NCI-H1694 treated with DMSO at 0.1 percent for 48 hours (cell line): ENCODE data around the gene ASF1B.

ENCODE experiments used
- DNase-seq: peaks from one replicate; lab custom pipeline; 2025; lab: John Stamatoyannopoulos, UW

ASF1B gene

DNA sequence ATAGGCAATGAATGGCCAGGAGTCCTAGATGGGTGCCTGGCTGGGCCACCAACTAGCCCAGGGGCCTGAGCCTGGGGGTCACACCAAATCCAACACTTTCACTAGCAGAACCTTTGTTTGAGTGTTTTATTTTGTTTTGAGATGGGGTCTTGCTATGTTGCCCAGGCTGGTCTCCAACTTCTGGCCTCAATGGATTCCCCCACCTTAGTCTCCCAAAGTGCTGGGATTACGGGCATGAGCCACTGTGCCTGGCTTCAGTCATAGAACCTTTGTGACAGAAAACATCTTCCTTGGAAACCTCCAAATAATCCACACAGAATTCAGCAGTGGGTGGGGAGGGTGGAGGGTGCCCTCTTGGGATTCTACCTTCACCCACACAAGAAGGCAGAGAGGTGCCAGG lies 24.9 kb downstream of the ASF1B start:
- no peak for DNase-seq

DNA sequence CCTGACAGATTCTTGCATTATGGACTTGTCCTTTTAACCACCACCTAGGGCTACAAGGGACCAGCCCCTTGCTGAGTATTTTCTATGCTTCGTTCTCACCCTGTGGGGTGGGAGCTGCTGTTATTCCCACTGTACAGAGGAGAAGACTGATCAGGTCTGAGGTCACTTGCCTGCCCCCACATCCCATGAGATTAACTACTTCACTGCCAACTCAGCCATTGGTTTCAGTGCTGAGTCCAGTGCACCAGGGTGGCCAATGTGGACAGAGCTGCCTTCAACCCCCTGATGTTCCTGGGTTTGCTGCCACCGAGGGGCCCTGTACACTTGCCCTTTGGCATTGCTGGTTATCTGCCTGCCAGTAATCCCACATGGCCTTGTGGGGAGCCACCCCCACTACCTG lies 25.7 kb downstream of the ASF1B start:
- no peak for DNase-seq

DNA sequence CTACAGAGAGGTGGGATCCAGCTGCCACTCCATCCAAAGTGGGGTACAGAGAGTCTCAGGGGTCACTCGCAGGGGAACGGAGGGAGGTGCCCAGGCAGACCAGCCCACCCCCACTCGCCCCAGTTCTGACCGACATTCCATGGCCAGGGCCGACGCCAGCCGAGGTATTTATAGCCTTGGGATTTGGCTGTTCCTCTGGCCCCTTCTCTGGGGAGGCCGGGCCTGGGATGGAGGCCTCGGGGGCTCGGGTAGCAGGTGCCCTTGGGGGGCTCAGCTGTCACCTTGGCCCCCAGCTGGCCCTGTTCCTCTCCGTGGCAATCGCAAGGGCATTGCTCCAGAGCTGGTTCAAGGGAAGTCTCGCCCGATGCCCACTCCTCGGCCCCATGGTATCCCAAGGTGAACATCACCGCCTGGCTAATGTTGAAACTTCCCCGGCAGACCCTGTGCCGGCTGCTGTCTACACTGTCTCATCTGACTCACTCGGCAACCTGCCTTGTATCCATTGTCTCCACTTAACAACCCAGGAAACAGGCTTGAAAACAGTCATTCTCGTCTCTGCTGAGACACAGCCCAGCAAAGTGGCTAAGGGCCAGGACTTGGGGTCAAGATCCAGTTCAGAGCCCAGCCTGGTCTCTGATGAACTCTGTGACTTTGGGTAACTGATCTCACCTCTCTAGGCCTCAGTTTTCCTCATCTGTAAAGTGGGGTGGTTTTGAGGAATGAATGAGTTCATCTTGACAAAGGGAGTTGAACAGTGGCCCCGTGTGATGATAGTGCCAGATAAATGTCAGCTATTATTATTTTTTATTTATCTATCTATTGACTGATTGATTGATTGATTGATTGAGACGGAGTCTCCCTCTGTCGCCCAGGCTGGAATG lies 28.6 kb downstream of the ASF1B start:
- no peak for DNase-seq

DNA sequence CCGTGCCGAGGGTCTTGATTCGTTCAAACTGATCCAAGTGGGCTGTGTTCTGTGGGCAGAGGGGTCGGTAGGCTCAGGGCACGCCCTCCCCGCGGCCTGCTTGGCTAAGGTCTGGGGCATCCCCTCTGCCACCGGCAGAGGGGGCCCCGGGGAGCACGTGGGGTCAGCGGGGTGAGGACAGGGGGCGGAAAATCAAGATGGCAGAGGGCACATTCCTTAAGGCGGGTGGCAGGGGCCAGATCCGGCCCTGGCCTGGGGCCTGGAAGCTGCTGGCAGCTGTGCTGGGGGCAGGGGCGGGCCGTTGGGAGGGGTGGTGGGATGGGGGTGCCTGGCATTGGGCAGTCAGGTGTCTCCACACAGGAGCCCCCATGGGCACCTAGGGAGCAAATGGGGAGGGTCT lies 29.5 kb downstream of the ASF1B start:
- no peak for DNase-seq

DNA sequence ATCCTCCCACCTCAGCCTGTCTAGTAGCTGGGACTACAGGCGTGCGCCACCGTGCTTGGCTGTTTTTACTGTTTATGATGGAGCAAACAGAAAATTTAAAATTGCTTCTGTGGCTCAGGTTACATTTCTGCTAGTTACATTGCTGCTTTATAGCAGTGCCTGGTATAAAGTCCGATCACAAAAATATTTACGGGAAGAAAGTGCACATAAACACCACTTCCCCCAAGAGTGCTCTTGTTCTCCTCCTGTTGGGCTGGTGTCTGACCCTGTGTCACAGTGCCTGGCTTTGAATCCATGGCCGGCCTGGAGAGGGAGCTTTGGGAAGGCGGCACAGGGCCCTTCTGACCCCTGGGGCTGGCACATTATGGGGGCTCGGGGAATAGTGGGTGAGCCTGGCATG lies 30.7 kb downstream of the ASF1B start:
- DNase-seq, result no peak

DNA sequence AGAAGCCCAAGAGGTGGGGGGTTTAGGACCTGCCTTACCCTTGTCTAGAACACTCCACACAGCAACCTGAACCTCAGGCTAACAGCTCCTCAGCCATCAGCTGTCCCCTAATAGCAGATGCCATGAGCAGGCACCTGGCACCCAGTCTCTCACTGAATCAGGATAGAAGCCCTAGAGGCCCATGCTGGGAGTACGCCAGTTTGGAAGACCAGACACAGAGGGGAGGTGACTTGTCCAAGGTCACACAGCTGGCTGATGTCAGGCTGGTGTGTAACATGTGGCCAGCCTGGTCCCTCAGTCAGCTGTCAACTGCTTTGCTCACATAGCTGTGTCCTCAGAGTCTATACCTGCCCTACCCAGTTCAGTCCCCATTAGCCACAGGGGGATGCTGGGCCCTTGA lies 33.1 kb downstream of the ASF1B start:
- DNase-seq, result no peak

DNA sequence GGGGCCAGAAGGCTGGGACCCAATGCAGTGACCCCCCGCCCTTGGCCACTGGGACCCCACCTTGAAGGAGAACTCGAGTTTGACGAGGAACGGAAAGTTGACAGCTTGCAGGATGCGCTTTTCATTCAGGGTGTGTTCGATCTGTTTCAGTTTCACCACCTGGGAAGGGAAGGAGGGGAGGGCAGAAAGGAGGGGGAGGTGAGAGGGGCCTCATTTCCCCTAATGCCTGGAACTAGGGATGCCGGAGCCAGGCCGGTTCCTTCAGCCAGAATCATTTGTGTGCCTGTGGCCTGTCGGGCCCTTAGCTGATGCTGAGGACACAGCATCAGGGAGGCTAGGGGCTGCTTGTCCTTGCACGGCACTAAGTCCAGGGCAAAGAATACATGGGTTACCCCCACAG lies 33.6 kb downstream of the ASF1B start:
- no peak for DNase-seq

DNA sequence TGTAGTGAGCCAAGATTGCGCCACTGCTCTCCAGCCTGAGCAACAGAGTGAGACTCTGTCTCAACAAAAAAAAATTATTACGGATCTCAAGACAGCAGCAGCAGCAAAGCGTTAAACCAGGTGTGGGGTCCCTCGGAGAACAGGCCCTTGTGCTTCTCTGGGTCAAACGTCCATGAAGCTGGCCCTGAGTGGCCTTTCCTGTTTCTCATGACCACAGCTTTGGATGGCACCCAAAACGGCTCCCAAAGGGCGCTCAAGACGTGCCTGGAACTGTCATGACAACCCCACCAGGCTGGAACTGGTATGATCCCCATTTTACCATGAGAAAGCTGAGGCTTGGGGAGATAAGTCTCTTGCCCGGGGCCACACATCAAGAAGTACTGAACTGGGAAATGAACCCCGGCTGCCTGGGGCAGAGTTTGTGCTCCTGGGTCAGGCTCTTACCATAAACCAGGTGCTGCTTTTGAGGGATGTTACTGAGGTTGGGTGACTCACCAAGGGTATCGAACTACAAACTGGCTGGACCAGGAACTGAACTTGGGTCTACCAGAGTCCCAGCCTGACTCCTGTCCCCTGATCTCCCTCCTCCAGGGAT lies 34.2 kb downstream of the ASF1B start:
- DNase-seq, result no peak

DNA sequence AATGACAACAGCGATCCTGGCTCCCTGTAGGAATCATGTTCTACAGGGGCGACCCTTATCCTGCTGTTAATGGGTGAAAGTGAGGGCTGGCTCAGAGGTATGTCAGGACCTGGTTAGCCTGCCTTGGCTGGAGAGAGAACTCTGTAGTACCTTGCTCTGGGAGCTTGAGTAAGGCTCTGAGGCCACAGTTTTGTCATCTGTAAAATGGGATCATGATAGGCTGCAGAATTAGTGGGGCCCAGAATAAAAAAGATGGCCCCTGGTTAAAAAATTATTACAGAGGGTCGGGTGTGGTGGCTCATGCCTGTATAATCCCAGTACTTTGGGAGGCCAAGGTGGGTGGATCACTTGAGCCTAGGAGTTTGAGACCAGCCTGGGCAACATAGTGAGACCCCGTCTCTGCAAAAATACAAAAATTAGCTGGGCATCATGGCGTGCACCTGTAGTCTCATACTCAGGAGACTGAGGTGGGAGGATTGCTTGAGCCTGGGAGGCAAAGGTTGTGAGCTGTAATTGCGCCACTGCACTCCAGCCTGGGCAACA lies 35.3 kb downstream of the ASF1B start:
- no peak for DNase-seq

DNA sequence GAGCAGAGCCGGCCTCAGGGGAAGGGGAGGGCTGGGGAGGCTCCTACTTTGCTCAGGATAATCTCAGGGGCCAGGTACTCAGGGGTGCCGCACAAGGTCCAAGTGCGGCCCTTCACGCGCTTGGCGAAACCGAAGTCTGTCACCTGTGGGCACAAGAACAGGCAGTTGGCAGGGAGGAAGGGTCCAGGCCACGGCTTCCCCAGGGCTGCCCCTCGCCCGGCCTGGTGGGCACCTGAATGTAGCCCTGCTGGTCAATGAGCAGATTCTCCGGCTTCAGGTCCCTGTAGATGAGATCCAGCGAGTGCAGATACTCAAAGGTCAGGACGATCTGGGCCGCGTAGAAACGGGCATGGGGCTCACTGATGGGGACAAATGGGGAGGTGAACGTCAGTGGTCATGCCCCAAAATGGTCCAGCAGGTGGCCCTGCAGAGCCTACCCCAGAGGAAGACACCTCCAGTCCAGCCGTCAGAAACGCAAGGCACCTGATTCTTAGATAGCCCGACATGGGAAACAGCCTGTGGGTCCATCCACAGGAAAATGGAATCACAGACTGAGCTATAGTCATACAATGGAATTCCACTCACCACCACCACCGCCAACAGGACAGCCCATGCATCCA lies 38.7 kb downstream of the ASF1B start:
- no peak for DNase-seq

DNA sequence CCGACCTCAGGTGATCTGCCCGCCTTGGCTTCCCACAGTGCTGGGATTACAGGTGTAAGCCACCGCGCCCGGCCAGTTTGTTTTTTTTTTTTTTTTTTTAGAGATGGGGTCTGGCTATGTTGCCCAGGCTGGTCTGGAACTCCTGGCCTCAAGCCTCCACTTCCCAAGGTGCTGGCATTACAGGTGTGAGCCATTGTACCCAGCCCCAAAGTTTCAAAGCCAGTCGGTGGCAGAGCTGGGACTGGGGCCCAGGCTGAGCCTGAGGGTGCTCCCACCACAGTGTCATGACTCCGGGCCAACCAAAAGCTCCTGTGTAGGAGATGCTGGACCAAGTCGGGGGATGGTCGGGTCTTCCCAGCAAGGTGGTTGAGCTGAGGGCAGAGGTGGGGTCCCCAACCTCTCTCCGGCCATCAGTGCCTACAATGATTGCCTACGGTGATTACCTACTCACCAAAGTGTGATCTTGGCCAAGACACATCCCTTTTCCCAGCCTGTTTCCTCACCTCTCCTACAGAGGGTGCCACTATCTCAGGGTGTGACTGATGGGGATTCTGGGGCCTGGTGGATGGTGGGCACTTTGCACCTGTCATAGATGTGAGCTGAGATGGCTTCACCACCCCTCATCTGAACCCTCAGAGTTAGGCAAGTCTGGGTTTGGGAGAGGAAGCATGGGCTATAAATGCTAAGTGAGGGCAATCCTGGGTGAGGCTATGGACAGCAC lies 40.0 kb downstream of the ASF1B start:
- no peak for DNase-seq

DNA sequence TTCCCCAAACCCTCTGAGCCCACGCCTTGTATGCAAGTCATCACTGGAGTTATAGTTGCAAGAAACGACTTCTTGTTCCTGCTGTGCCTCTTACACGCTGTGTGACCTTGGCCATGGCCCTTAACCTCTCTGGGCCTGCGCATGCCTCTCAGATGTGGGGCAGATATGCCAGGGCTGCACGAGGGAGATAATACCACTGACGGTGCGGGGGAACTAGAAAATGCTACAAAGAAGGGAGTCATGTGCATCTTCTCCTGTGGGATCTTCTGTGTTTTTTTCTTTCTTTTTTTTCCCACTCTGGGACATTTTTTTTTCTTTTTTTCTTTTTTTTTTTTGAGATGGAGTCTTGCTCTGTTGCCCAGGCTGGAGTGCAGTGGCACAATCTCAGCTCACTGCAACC lies 41.5 kb downstream of the ASF1B start:
- no peak for DNase-seq

DNA sequence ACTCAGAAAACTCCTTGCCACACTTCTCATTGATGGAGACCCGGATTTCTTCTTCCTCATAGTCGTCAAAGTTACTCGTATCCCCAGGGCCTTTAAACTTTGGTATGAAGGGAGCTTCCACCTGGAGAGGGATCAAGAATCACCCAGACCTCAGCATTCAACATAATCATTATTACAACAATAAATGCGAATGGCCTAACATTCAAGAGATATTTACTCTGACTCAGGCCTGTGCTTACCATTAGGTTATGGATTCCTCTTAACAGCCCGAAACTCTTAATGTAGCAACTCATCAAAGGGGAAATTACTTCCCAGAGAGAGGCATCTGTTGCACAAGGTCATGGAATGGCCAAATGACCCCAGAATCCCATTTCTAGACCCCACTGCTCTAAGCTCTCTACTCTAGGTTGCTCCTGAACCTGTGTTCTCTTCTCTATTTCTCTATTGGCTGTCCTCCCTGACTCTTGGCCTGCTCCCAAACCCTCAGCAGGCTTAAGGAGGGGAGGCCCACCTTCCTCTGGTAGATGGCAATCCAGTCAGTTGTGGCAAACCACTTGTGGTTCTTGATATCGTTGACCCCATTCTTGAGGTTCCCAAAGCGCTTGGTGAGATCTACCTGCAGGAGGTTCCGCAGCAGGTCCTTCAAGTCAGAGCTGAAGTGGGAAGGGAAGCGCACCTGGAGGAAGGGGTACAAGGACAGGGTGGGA lies 43.1 kb downstream of the ASF1B start:
- DNase-seq, result no peak

DNA sequence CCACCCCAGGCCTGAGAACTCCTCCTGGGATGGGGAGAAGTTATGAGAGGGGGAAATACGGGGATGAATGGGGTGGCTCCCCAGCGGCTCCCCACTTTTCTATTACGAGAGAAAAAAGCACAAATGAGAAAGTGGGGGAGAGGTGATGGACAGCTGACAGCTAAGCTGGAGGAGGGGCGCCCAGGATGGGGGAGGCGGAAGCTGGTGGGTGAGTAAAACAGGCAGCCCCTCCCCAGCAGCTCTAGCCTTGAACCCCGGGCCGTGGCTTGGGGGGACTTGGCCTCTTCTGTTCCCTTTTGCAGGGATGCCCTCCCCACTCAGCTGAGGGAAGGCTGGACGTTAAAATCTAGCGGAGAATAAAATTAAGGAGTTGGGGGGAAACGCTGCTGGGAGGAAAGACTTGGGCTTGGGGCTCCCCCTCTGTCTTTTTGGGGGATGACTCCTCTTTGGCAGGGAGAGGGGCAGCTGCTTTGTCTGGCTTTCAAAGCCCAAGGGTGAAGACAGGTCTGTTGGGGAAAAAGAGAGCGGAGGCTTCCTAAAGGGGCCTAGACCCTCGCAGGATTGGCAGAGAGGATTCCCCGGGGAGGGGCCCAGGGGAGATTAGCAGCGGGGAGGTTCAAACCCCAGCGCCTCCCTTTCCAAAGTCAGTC lies 44.5 kb downstream of the ASF1B start:
- no peak for DNase-seq

DNA sequence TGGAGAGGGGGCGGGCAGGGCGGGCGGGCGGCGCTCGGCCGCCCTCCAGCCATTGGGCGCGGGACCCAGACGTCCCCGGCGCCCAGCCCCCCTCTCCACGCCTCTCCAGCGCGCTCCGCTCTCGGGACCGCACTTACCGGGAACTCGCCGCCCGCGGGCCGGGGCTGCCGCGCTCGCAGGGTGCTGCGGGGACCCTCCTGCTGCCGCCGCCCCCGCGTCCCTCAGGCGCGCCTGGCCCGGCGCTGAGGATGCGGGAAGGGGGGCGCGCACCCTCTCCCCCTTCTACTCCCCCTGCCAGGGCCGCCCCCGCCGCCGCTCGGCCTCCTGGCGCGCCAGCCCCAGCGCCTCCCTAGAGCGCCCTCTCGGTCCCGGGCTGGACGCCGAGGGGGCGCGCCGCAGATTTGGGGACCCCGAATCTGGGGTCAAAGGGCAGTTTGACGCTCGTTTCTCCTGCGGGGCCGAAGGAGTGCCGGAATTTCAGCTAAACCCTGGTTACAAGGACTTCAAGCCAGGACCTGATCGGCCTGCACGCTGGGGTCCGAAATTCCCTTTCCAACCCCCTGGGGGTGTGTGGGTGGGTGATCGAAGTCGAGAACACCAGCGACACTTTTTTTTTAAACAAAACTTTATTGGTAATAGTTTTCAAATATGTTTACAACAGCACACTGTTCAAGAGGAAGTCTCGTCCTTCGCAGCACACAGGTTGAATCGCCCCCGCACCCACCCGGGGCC lies 45.1 kb downstream of the ASF1B start:
- DNase-seq, result peak; percentile 71

DNA sequence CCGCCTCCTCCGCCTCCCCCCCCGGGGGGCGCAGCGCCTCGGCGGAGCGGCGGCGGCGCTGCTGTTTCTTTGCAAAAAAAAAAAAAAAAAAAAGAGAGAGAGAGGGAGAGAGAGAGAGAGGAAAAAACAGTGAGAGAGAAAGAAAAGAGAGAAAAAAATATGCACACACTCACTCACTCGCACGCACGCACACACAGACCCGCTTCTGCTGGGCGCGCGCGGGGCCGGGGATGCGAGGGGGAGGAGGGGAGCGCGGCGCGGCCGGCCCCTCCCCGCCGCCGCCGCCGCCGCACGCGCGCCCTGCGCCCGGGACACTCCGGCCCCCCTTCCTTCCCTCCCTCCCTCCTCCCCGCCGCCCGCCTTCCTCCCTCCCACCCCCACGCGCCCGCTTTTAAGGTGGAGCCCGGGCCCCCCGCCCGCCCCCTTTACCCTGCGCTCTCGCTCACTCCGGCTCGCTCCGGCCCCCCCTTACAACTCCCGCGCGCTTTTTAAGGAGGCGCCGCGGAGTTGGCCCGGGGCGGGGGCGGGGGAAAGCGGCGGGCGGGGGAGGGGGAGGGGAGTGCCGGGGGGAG lies 45.8 kb downstream of the ASF1B start, which contains the start of gene SAMD1:
TSS of gene SAMD1 (minus strand) at position 243 of the 572 bp plus-strand sequence.
- peak; percentile 71 for DNase-seq

DNA sequence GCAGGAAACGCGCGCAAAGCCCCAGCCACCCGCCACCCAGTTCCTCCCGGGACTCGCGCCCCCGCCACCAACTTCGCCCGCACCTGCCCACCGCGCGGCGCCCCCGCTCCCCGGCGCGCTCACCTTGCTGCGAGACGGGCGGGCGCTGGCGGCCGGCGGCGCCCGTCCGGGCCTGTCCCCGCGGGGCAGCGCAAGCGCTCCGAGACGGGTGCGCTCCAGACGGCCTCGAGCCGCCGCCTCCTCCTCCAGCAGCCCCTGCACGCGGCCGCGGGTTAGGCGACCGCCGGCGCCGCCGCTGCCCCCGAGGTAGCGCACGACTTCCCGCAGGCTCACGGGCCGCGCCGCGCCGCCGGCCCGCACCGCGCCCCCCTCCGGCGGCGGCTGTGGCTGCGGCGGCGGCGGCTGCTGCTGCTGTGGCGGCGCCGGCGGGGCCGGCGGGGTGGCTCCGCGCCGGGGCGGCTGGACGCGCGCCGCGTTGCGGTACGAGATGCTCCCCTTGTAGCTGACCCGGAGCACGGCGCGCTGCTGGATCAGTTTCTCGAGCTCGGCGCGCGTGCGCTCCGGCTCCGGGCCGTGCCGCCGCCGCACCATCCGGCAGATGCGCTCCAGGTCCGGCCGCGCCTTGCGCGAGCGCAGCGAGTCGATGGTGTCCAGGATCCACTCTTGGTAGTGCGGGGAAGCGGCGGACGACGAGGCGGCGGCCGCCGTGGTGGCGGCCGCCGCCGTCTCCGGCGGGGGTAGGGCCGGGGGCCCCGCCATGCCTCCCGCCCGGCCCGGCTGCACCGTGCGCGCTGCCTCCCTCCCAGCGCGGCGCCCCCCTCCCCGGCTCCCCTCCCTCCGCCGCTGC lies 46.5 kb downstream of the ASF1B start:
- DNase-seq, result no peak

DNA sequence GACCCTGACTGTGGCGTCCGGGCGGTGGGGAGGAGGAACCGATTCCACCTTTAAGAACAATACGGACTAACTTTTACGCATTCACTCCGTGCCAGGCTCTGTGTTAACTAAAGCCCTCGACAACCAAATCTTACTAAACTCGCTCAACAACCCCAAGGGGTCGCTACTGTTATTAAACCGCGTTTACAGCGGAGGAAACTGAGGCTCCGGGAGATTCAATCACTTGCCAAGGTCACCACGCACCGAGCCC lies 47.1 kb downstream of the ASF1B start:
- peak; percentile 5 for DNase-seq

DNA sequence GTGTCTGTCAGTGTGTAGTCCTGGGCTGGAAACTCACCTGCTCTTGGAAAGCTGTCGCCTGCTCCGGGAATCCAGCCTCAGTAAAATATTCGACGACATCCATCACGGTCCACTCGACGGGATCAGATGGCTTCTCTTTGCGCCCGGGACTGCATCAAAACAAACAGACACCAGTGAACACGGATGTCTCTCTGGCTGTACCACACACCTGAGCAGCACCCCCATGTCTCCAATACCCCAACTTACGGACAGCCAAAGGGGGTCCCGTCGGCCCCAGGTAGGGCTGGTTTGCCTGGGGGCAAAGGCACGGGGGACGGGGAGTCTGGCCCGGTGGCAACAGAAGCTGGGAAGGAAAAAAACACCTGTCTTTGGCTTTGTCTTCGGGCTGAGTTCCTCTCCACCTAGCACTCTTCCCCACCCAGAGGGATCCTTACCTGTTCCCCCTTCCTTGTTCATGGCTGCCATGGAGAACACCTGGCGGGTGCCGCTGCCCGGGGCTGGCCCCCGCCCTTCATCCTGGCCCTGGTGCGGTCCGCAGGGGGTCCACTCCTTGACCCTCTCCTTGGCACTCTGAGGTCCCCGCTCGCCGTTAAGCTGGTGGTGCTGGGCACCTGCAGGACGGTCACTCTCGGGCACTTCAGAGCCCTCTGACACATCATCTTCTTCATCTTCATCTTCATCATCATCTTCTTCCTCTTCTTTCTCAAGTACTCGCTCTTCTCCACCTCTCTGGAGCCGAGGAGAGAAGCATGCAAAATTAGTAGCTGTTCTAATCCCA lies 47.6 kb downstream of the ASF1B start:
- no peak for DNase-seq
